HCT116 (cell line): Measurements from ENCODE around the gene NEDD4L.

ENCODE experiments used
- CTCF ChIP-seq, 3 experiments: fragments of 200-600 bp in 1 of 3; sonication (generic) in 1 of 3; IDR thresholded peaks in 2 of 3; conservative IDR thresholded peaks in 1 of 3; 2 replicates each; pipeline ENCODE4 v1.5.1; 2012 to 2017; ENCODE audit warnings: low read depth in 2 of 3, low read length in 2 of 3, antibody characterized with exemption in 1 of 3, borderline replicate concordance in 1 of 3, control low read depth in 1 of 3, mild to moderate bottlenecking in 1 of 3, mixed read lengths in 1 of 3, mixed run types in 1 of 3, moderate library complexity in 1 of 3; ENCODE audit not compliant: insufficient read depth in 1 of 3
- EZH2phosphoT487 ChIP-seq: fragments of 200-600 bp; IDR thresholded peaks from 2 replicates; pipeline ENCODE4 v1.6.1; 2018; ENCODE audit warnings: antibody characterized with exemption, borderline replicate concordance

GRCh38 chr18:58025205-58025604 lies 18.8 kb upstream of the NEDD4L start:
- TF ChIP-seq EZH2phosphoT487 (no peak), CTCF (IDR thresholded peaks at IDR 0.05 in 2 of 3, conservative IDR thresholded peaks at IDR 0.05 in 1 of 3; ENCODE audit: borderline replicate concordance in 1 of 3, insufficient read depth in 1 of 3, low read depth in 2 of 3, low read length in 2 of 3) (no peak)
